CD14-positive monocyte (primary cell): ENCODE results near the gene PSRC1. TPM values are rescaled to one million over a fixed set of nuclear protein-coding genes. Genes with fewer than 3 reads are reported as not detected.

Experiments
- DNase-seq, 3 donors: peaks; one replicate each; pipeline ENCODE4 v3.0.0-alpha.2; 2011 to 2022
- H2AFZ ChIP-seq: 2 replicates; pipeline ENCODE4 v1.6.0; 2012; ENCODE audit warnings: mild to moderate bottlenecking, low read depth, low read length, inconsistent platforms; ENCODE audit not compliant: insufficient read depth, poor library complexity, severe bottlenecking
- H3K27ac ChIP-seq, 2 donors: 1 replicate in 1 of 2; 2 replicates in 1 of 2; pipeline ENCODE4 v1.5.1; 2012 to 2013; ENCODE audit warnings: low read length in 2 of 2, control low read depth in 1 of 2, inconsistent platforms in 1 of 2, low read depth in 1 of 2, mild to moderate bottlenecking in 1 of 2
- H3K27me3 ChIP-seq, 2 donors: one replicate each; pipeline versions ENCODE4 v1.6.0 to v1.6.1; 2011 to 2013; ENCODE audit warnings: low read length in 2 of 2; ENCODE audit not compliant: control insufficient read depth in 2 of 2, insufficient read depth in 2 of 2
- H3K36me3 ChIP-seq, 2 donors: replicated peaks in 1 of 2; 1 replicate in 1 of 2; 2 replicates in 1 of 2; pipeline versions ENCODE4 v1.5.1 to v1.6.1; 2012 to 2013; ENCODE audit warnings: low read length in 2 of 2, control low read depth in 1 of 2, inconsistent platforms in 1 of 2, mild to moderate bottlenecking in 1 of 2; ENCODE audit not compliant: insufficient read depth in 2 of 2, control insufficient read depth in 1 of 2
- H3K4me1 ChIP-seq, 2 donors: 1 replicate in 1 of 2; 2 replicates in 1 of 2; pipeline versions ENCODE4 v1.5.1 to v1.6.1; 2012 to 2013; ENCODE audit warnings: low read length in 2 of 2, control low read depth in 1 of 2, inconsistent platforms in 1 of 2, mild to moderate bottlenecking in 1 of 2, moderate library complexity in 1 of 2; ENCODE audit not compliant: insufficient read depth in 2 of 2, control insufficient read depth in 1 of 2
- H3K4me2 ChIP-seq: replicated peaks from 2 replicates; pipeline ENCODE3; 2012; ENCODE audit warnings: low read length, moderate library complexity, mild to moderate bottlenecking; ENCODE audit not compliant: poor library complexity, severe bottlenecking; ENCODE audit errors: extremely low read depth
- H3K4me3 ChIP-seq, 3 experiments: fragments of 200-600 bp in 1 of 3; sonication (generic) in 1 of 3; replicated peaks in 1 of 3; 1 replicate in 2 of 3; 2 replicates in 1 of 3; pipeline ENCODE4 v1.5.1; 2011 to 2013; ENCODE audit warnings: low read length in 3 of 3, mild to moderate bottlenecking in 3 of 3, control low read depth in 2 of 3, low read depth in 2 of 3, inconsistent platforms in 1 of 3, moderate library complexity in 1 of 3
- H3K79me2 ChIP-seq: 2 replicates; pipeline ENCODE4 v1.6.0; 2012; ENCODE audit warnings: mild to moderate bottlenecking, control low read depth, inconsistent platforms, low read length, moderate library complexity; ENCODE audit not compliant: insufficient read depth
- H3K9ac ChIP-seq: 2 replicates; pipeline ENCODE4 v1.6.0; 2017; ENCODE audit warnings: low read length, mild to moderate bottlenecking; ENCODE audit not compliant: insufficient read depth, poor library complexity, severe bottlenecking
- H3K9me3 ChIP-seq, 2 donors: replicated peaks in 1 of 2; 1 replicate in 1 of 2; 2 replicates in 1 of 2; pipeline versions ENCODE4 v1.5.1 to v1.6.1; 2012 to 2013; ENCODE audit warnings: low read length in 2 of 2, control low read depth in 1 of 2; ENCODE audit not compliant: control insufficient read depth in 1 of 2, insufficient read depth in 1 of 2
- H4K20me1 ChIP-seq: 2 replicates; pipeline ENCODE4 v1.6.0; 2012; ENCODE audit warnings: mild to moderate bottlenecking, low read length, control low read depth, moderate library complexity; ENCODE audit not compliant: insufficient read depth
- H3K27ac Mint-ChIP-seq, 7 donors: one replicate each; pipeline ENCODE4 v1.8.0; 2020; ENCODE audit warnings: mild to moderate bottlenecking in 7 of 7, mixed read lengths in 7 of 7, moderate library complexity in 6 of 7, inconsistent platforms in 2 of 7
- H3K27me3 Mint-ChIP-seq, 3 donors: one replicate each; pipeline ENCODE4 v1.8.0; 2021 to 2022; ENCODE audit warnings: low read depth in 3 of 3, mild to moderate bottlenecking in 3 of 3, mixed read lengths in 3 of 3, moderate library complexity in 3 of 3, inconsistent platforms in 1 of 3
- H3K36me3 Mint-ChIP-seq, 2 donors: one replicate each; pipeline ENCODE4 v1.8.0; 2020; ENCODE audit warnings: mixed read lengths in 2 of 2, inconsistent platforms in 1 of 2, mild to moderate bottlenecking in 1 of 2
- H3K4me1 Mint-ChIP-seq: one replicate; pipeline ENCODE4 v1.8.0; 2020; ENCODE audit warnings: mild to moderate bottlenecking, mixed read lengths
- H3K4me3 Mint-ChIP-seq, 2 donors: one replicate each; pipeline ENCODE4 v1.8.0; 2020; ENCODE audit warnings: mild to moderate bottlenecking in 2 of 2, mixed read lengths in 2 of 2, moderate library complexity in 1 of 2
- H3K9me3 Mint-ChIP-seq, 7 donors: one replicate each; pipeline ENCODE4 v1.8.0; 2020 to 2022; ENCODE audit warnings: mixed read lengths in 7 of 7, mild to moderate bottlenecking in 6 of 7, moderate library complexity in 6 of 7, inconsistent platforms in 2 of 7
- CTCF ChIP-seq: fragments of 200-600 bp; IDR thresholded peaks from one replicate; pipeline ENCODE4 v1.8.0; 2022; ENCODE audit warnings: antibody characterized with exemption, mild to moderate bottlenecking
- WGBS: methylation state at CpG from one replicate; pipeline ENCODE4 v1.1.5; 2013; ENCODE audit warnings: missing lambda C conversion rate; ENCODE audit not compliant: insufficient coverage; 5-methylcytosine and 5-hydroxymethylcytosine counted together
- intact Hi-C, 2 donors: fragments of 100-400 bp; cut with micrococcal nuclease; formaldehyde crosslinking; loops; one replicate each; pipeline versions ENCODE4 v1.15.0 to v1.15.1; 2023
- polyA plus RNA-seq, 3 donors: library from polyadenylated mRNA; depleted of rRNA in 1 of 3; unstranded in 2 of 3; stranded (reverse) in 1 of 3; fragments of 300-500 nt in 2 of 3; fragments of >200 nt in 1 of 3; fragmentation: Illumina TruSeq in 2 of 3; gene quantifications; 1 replicate in 2 of 3; 2 replicates in 1 of 3; pipeline ENCODE4 v1.2.3, GENCODE V29; 2012 to 2021

The PSRC1 gene
- polyA plus RNA-seq, 3 donors, result 5.8 to 25.5 (median 7.1) TPM

- no peaks in the 10 kb centered on the region for H4K20me1 ChIP-seq
- H3K9ac ChIP-seq, result no peak overlapping the region
- no peak for DNase-seq
- H3K4me1 Mint-ChIP-seq, result peaks cover 43% of the 10 kb centered on the region
- no peaks in the 10 kb centered on the region for H3K9me3 Mint-ChIP-seq
- no peaks in the 10 kb centered on the region for H3K27me3 ChIP-seq
- H3K9me3 ChIP-seq, result no peaks in the 10 kb centered on the region
- peaks cover 21 to 34% of the 10 kb centered on the region in 2 donors for H3K4me1 ChIP-seq
- H3K36me3 ChIP-seq, result peaks cover 7 to 25% of the 10 kb centered on the region in 2 donors
- H2AFZ ChIP-seq, result no peak overlapping the region
- intact Hi-C loops, result loop anchor here (2.0 to 10.0 kb wide), 3 partner anchors 123 to 259 kb away; partner anchors contain the start of gene GPR61 (in 1 of the 2)
- H3K36me3 Mint-ChIP-seq, result peaks cover 11 to 17% of the 10 kb centered on the region in 2 donors
- 93% methylated on average over 9 of the region's 9 CpGs for WGBS
- H3K27ac ChIP-seq, result no peak overlapping the region
- peaks cover 4 to 10% (median 8%) of the 10 kb centered on the region in 3 donors for H3K27me3 Mint-ChIP-seq
- no peak overlapping the region for H3K4me3 Mint-ChIP-seq
- no peak overlapping the region for H3K4me3 ChIP-seq
- peaks cover 8% of the 10 kb centered on the region for H3K79me2 ChIP-seq
- TF ChIP-seq CTCF, result no peak
- H3K27ac Mint-ChIP-seq, result peak overlapping the region in 1 of 7 donors; percentile 76
- H3K4me2 ChIP-seq, result no peak overlapping the region
Measured at GRCh38 chr1:109275706-109276345, 7.1 kb downstream of the PSRC1 start.

GRCh38 chr1:109274533-109275476, 8.1 kb downstream of the PSRC1 start:
- peaks cover 5 to 15% of the 10 kb centered on the region in 2 donors for H3K36me3 ChIP-seq
- TF ChIP-seq CTCF, result no peak
- Mint-ChIP-seq H3K27me3 (peaks cover 6 to 10% (median 8%) of the 10 kb centered on the region in 3 donors), H3K36me3 (peaks cover 6 to 7% of the 10 kb centered on the region in 2 donors), H3K4me3 (peak overlapping the region in 1 of 2 donors; percentile 55), H3K27ac (peak overlapping the region in 2 of 7 donors; percentile 23 to 75), H3K9me3 (no peaks in the 10 kb centered on the region), H3K4me1 (peaks cover 33% of the 10 kb centered on the region)
- peaks cover 12 to 25% of the 10 kb centered on the region in 2 donors for H3K4me1 ChIP-seq
- no peak for DNase-seq
- no peak overlapping the region for H3K4me2 ChIP-seq
- no peaks in the 10 kb centered on the region for H3K9me3 ChIP-seq
- H4K20me1 ChIP-seq, result no peaks in the 10 kb centered on the region
- H3K27me3 ChIP-seq, result no peaks in the 10 kb centered on the region
- peak overlapping the region; percentile 15 for H3K9ac ChIP-seq
- H3K4me3 ChIP-seq, result no peak overlapping the region
- H3K27ac ChIP-seq, result no peak overlapping the region
- WGBS, result 91% methylated on average over 10 of the region's 24 CpGs
- intact Hi-C loops, result loop anchor here in 1 of 2 donors (10.0 kb wide), 1 partner anchor 260 kb away; the partner anchor contains the start of gene GPR61
- peak overlapping the region; percentile 63 for H2AFZ ChIP-seq
- H3K79me2 ChIP-seq, result no peaks in the 10 kb centered on the region
